IMR-90 (cell line): ENCODE data around the gene KRT36. TPM values are rescaled to one million over a fixed set of nuclear protein-coding genes. Genes with fewer than 3 reads are reported as not detected.

ENCODE experiments used
- ATAC-seq: fragments of 200-7000 bp; cut with Tn5 transposase; 2 replicates; pipeline ENCODE4 v1.9.1; 2020; ENCODE audit warnings: low read depth, mild to moderate bottlenecking, moderate library complexity
- BruUV-seq: library from RNA; stranded (reverse); fragments of 400-500 nt; replicated peaks from 2 replicates; lab custom pipeline; 2021; lab: Mats Ljungman, UMichigan
- CTCF ChIA-PET: fragments of 300-600 bp; formaldehyde crosslinking; extraction: SDS; loops from one replicate; lab custom pipeline; 2021; ENCODE audit warnings: antibody characterized with exemption; lab: Yijun Ruan, JAX
- POLR2A ChIA-PET: fragments of 300-600 bp; sonication (Branson Sonifier 250); formaldehyde crosslinking; loops from one replicate; lab custom pipeline; 2022; ENCODE audit warnings: antibody characterized with exemption; ENCODE audit not compliant: unreplicated experiment; lab: Charles Lee
- DNase-seq: peaks from one replicate; pipeline ENCODE4 v3.0.0; 2013
- H2AFZ ChIP-seq: replicated peaks from 2 replicates; pipeline ENCODE3; 2013; ENCODE audit warnings: low read length, mild to moderate bottlenecking; ENCODE audit not compliant: poor library complexity
- H2AK5ac ChIP-seq: 2 replicates; pipeline ENCODE4 v1.6.1; 2013; ENCODE audit warnings: low read depth, low read length, inconsistent platforms
- H2AK9ac ChIP-seq: replicated peaks from 2 replicates; pipeline ENCODE3; 2013; ENCODE audit warnings: mild to moderate bottlenecking, low read depth, low read length, moderate library complexity; ENCODE audit not compliant: poor library complexity
- H2BK120ac ChIP-seq: 2 replicates; pipeline ENCODE4 v1.6.1; 2013; ENCODE audit warnings: low read depth, low read length, inconsistent platforms
- H2BK15ac ChIP-seq: 3 replicates; pipeline ENCODE4 v1.6.1; 2013; ENCODE audit warnings: low read depth, low read length, inconsistent platforms
- H2BK20ac ChIP-seq: 2 replicates; pipeline ENCODE4 v1.6.1; 2013; ENCODE audit warnings: low read depth, mild to moderate bottlenecking, inconsistent platforms, low read length, moderate library complexity
- H2BK5ac ChIP-seq: 2 replicates; pipeline ENCODE4 v1.6.1; 2013; ENCODE audit warnings: mild to moderate bottlenecking, low read depth, low read length, inconsistent platforms; ENCODE audit not compliant: poor library complexity, severe bottlenecking
- H3K14ac ChIP-seq: replicated peaks from 2 replicates; pipeline ENCODE4 v1.6.1; 2013; ENCODE audit warnings: low read depth, low read length, inconsistent platforms
- H3K18ac ChIP-seq: 2 replicates; pipeline ENCODE4 v1.6.1; 2013; ENCODE audit warnings: low read depth, low read length, control low read depth
- H3K23ac ChIP-seq: 2 replicates; pipeline ENCODE4 v1.6.1; 2013; ENCODE audit warnings: low read depth, low read length, inconsistent platforms
- H3K27ac ChIP-seq: 2 replicates; pipeline ENCODE4 v1.5.1; 2013; ENCODE audit warnings: mild to moderate bottlenecking, control low read depth, low read length; ENCODE audit not compliant: insufficient read depth
- H3K27me3 ChIP-seq: 2 replicates; pipeline ENCODE4 v1.6.1; 2013; ENCODE audit warnings: low read length; ENCODE audit not compliant: control insufficient read depth, insufficient read depth
- H3K36me3 ChIP-seq: 2 replicates; pipeline ENCODE4 v1.6.1; 2013; ENCODE audit warnings: low read length, mixed read lengths; ENCODE audit not compliant: control insufficient read depth, insufficient read depth
- H3K4ac ChIP-seq: 2 replicates; pipeline ENCODE4 v1.6.1; 2013; ENCODE audit warnings: low read depth, low read length, inconsistent platforms
- H3K4me1 ChIP-seq: 2 replicates; pipeline ENCODE4 v1.6.1; 2013; ENCODE audit warnings: low read length, mixed read lengths; ENCODE audit not compliant: control insufficient read depth, insufficient read depth
- H3K4me2 ChIP-seq: 2 replicates; pipeline ENCODE4 v1.6.1; 2013; ENCODE audit warnings: low read depth, mild to moderate bottlenecking, control low read depth, low read length, moderate library complexity
- H3K4me3 ChIP-seq: 2 replicates; pipeline ENCODE4 v1.5.1; 2013; ENCODE audit warnings: low read depth, mild to moderate bottlenecking, control low read depth, low read length, moderate library complexity; ENCODE audit not compliant: insufficient read depth
- H3K56ac ChIP-seq: 2 replicates; pipeline ENCODE4 v1.6.1; 2013; ENCODE audit warnings: low read length, inconsistent platforms; ENCODE audit not compliant: insufficient read depth; ENCODE audit errors: extremely low read depth
- H3K79me1 ChIP-seq, 2 experiments: 2 replicates each; pipeline ENCODE4 v1.6.1; 2013; ENCODE audit warnings: low read length in 2 of 2, inconsistent platforms in 1 of 2, low read depth in 1 of 2
- H3K9ac ChIP-seq: 2 replicates; pipeline ENCODE4 v1.6.1; 2013; ENCODE audit warnings: low read depth, low read length, control low read depth
- H3K9me1 ChIP-seq: 2 replicates; pipeline ENCODE4 v1.6.1; 2013; ENCODE audit warnings: low read length, inconsistent platforms; ENCODE audit not compliant: insufficient read depth
- H3K9me3 ChIP-seq: 2 replicates; pipeline ENCODE4 v1.6.1; 2013; ENCODE audit warnings: low read length; ENCODE audit not compliant: control insufficient read depth, insufficient read depth
- H4K20me1 ChIP-seq: 2 replicates; pipeline ENCODE4 v1.6.1; 2013; ENCODE audit warnings: low read length, inconsistent platforms; ENCODE audit not compliant: insufficient read depth
- H4K5ac ChIP-seq: 2 replicates; pipeline ENCODE4 v1.6.1; 2013; ENCODE audit warnings: mild to moderate bottlenecking, low read depth, low read length, control low read depth
- H4K8ac ChIP-seq, 2 experiments: 2 replicates each; pipeline ENCODE4 v1.6.1; 2013; ENCODE audit warnings: low read depth in 2 of 2, low read length in 2 of 2, control low read depth in 1 of 2, inconsistent platforms in 1 of 2
- H4K91ac ChIP-seq: 2 replicates; pipeline ENCODE4 v1.6.1; 2013; ENCODE audit warnings: low read depth, low read length, inconsistent platforms; ENCODE audit not compliant: insufficient read depth
- CTCF ChIP-seq: conservative IDR thresholded peaks from 2 replicates; pipeline ENCODE4 v1.5.1; 2012; ENCODE audit warnings: mild to moderate bottlenecking, low read depth, low read length, improper control_type of control experiment
- WGBS, 2 experiments: methylation state at CpG; one replicate each; pipeline versions ENCODE4 v1.1.5 to v1.1.7; 2013; ENCODE audit warnings: missing lambda C conversion rate in 2 of 2; ENCODE audit not compliant: insufficient read length in 1 of 2; ENCODE audit errors: extremely low coverage in 2 of 2; 5-methylcytosine and 5-hydroxymethylcytosine counted together
- dilution Hi-C: fragments of 300-500 bp; cut with HindIII; formaldehyde crosslinking; loops from one replicate; pipeline ENCODE4 v1.14.3; 2018; ENCODE audit warnings: low sequenced_read_pairs; ENCODE audit not compliant: unreplicated experiment
- in situ Hi-C: fragments of 300-500 bp; cut with MboI; formaldehyde crosslinking; loops from 3 replicates; pipeline ENCODE4 v1.14.3; 2019; ENCODE audit warnings: low sequenced_read_pairs, inconsistent platforms, mixed read lengths
- intact Hi-C: fragments of 100-400 bp; cut with micrococcal nuclease; formaldehyde crosslinking; loops from 2 replicates; pipeline ENCODE4 v1.10.0; 2022
- polyA plus RNA-seq, 3 experiments: library from polyadenylated mRNA; depleted of rRNA; stranded (reverse); fragments of >200 nt; gene quantifications; 2 replicates each; pipeline ENCODE4 v1.2.3, GENCODE V29; 2012; ENCODE audit warnings: low replicate concordance in 1 of 3
- total RNA-seq: library from RNA; depleted of rRNA; stranded (reverse); fragments of >200 nt; gene quantifications from 2 replicates; pipeline ENCODE4 v1.2.3, GENCODE V29; 2012

KRT36 gene
- total and polyA plus RNA-seq, 2 of the 4 experiments (the other 2 are of a cell fraction) = not detected

- Histone ChIP-seq H3K79me1 (no peaks in the 10 kb centered on the region), H3K23ac (no peak overlapping the region), H3K56ac (no peak overlapping the region), H4K91ac (no peak overlapping the region), H3K4me1 (peaks cover 11% of the 10 kb centered on the region), H3K27ac (no peak overlapping the region), H4K5ac (no peak overlapping the region), H3K4me3 (no peak overlapping the region), H3K14ac (no peak overlapping the region), H2AK5ac (no peak overlapping the region), H2BK5ac (no peak overlapping the region), H2AFZ (no peak overlapping the region), H3K4ac (no peak overlapping the region), H3K36me3 (no peaks in the 10 kb centered on the region), H3K9ac (no peak overlapping the region), H2BK120ac (peak overlapping the region; percentile 39; the same call in 1 of the 2 replicates), H2BK20ac (no peak overlapping the region; the same call in 1 of the 2 replicates), H3K4me2 (no peak overlapping the region), H4K20me1 (no peaks in the 10 kb centered on the region), H4K8ac (no peak overlapping the region), H3K9me1 (peaks cover 17% of the 10 kb centered on the region), H3K9me3 (no peaks in the 10 kb centered on the region), H2BK15ac (no peak overlapping the region), H2AK9ac (no peak overlapping the region), H3K27me3 (peaks cover 2% of the 10 kb centered on the region; the same call in 1 of the 2 replicates), H3K18ac (no peak overlapping the region)
- ChIA-PET CTCF (no interaction called here), POLR2A (no interaction called here)
- BruUV-seq = no TSS peak
- WGBS, 2 experiments = no CpG with 5 or more reads among the region's 1 CpG
- DNase-seq (no peak), ATAC-seq (no peak)
- dilution Hi-C loops = no loop called here
- TF ChIP-seq CTCF = no peak
- in situ Hi-C loops = no loop called here
- intact Hi-C loops = no loop called here
Measured at GRCh38 chr17:41531993-41532392, 42.3 kb upstream of the KRT36 start.
